Peyer's patch (tissue), 4 donors: ENCODE data around the gene RUNX1. TPM values are rescaled to one million over a fixed set of nuclear protein-coding genes. Genes with fewer than 3 reads are reported as not detected.

ENCODE experiments used
- DNase-seq, 3 donors: peaks; one replicate each; pipeline ENCODE4 v3.0.0-alpha.2; 2017 to 2019
- H3K27ac ChIP-seq, 4 donors: fragments of 200-600 bp; sonication (generic); one replicate each; pipeline ENCODE4 v1.5.1; 2016 to 2019
- H3K27me3 ChIP-seq, 2 donors: fragments of 200-600 bp; sonication (generic); one replicate each; pipeline ENCODE4 v1.5.1; 2019
- H3K36me3 ChIP-seq, 3 donors: fragments of 200-600 bp; sonication (generic); one replicate each; pipeline ENCODE4 v1.5.1; 2016 to 2019
- H3K4me1 ChIP-seq, 4 donors: fragments of 200-600 bp; sonication (generic); one replicate each; pipeline ENCODE4 v1.5.1; 2016 to 2019
- H3K4me3 ChIP-seq, 4 donors: fragments of 200-600 bp; sonication (generic); 1 replicate in 3 of 4; 2 replicates in 1 of 4; pipeline ENCODE4 v1.5.1; 2016 to 2019; ENCODE audit warnings: mild to moderate bottlenecking in 1 of 4
- H3K9me3 ChIP-seq, 4 donors: fragments of 200-600 bp; sonication (generic); one replicate each; pipeline ENCODE4 v1.5.1; 2016 to 2019; ENCODE audit warnings: mild to moderate bottlenecking in 1 of 4
- CTCF ChIP-seq, 6 experiments: fragments of 450-650 bp in 4 of 6; fragments of 200-600 bp in 2 of 6; sonication (generic) in 1 of 6; IDR thresholded peaks; one replicate each; pipeline ENCODE4 v1.5.1; 2017 to 2019; ENCODE audit warnings: antibody characterized with exemption in 6 of 6, mild to moderate bottlenecking in 3 of 6, moderate library complexity in 1 of 6
- POLR2A ChIP-seq, 2 donors: fragments of 450-650 bp; IDR thresholded peaks; one replicate each; pipeline ENCODE4 v1.5.1; 2017; ENCODE audit warnings: antibody characterized with exemption in 2 of 2, mild to moderate bottlenecking in 2 of 2, moderate library complexity in 2 of 2
- total RNA-seq, 4 donors: library from RNA; depleted of rRNA; stranded (reverse); fragments of >200 nt; gene quantifications; one replicate each; pipeline ENCODE4 v1.1.0, GENCODE V29; 2016

Gene RUNX1
- total RNA-seq, 4 donors from 2014 or later = 15.1 to 80.9 (median 24.1) TPM

GRCh38 chr21:34881421-34881820 is 167.7 kb downstream of the RUNX1 start:
- Histone ChIP-seq H3K4me3 (no peak overlapping the region), H3K4me1 (peaks cover 0 to 8% (median 0%) of the 10 kb centered on the region in 4 donors), H3K9me3 (no peaks in the 10 kb centered on the region), H3K27ac (peak overlapping the region in 1 of 4 donors; percentile 93), H3K36me3 (peaks cover 0 to 4% (median 0%) of the 10 kb centered on the region in 3 donors), H3K27me3 (no peaks in the 10 kb centered on the region)
- no peak for DNase-seq
- TF ChIP-seq POLR2A (IDR thresholded peaks at IDR 0.05) (no peak), CTCF (IDR thresholded peaks at IDR 0.05) (no peak)

GRCh38 chr21:34880401-34880800 is 168.7 kb downstream of the RUNX1 start:
- no peak overlapping the region for H3K27ac ChIP-seq
- peaks cover 0 to 4% (median 0%) of the 10 kb centered on the region in 3 donors for H3K36me3 ChIP-seq
- no peak overlapping the region for H3K4me3 ChIP-seq
- TF ChIP-seq CTCF (IDR thresholded peaks at IDR 0.05) (no peak), POLR2A (IDR thresholded peaks at IDR 0.05) (no peak)
- H3K4me1 ChIP-seq = peaks cover 0 to 8% (median 2%) of the 10 kb centered on the region in 4 donors
- DNase-seq = no peak
- H3K27me3 ChIP-seq = no peaks in the 10 kb centered on the region
- H3K9me3 ChIP-seq = no peaks in the 10 kb centered on the region

GRCh38 chr21:34878940-34879339 is 170.2 kb downstream of the RUNX1 start:
- no peak for DNase-seq
- no peaks in the 10 kb centered on the region for H3K27me3 ChIP-seq
- H3K36me3 ChIP-seq = peaks cover 0 to 4% (median 0%) of the 10 kb centered on the region in 3 donors
- H3K4me1 ChIP-seq = peaks cover 0 to 8% (median 2%) of the 10 kb centered on the region in 4 donors
- peak overlapping the region in 1 of 4 donors; percentile 28 for H3K27ac ChIP-seq
- H3K4me3 ChIP-seq = no peak overlapping the region
- H3K9me3 ChIP-seq = no peaks in the 10 kb centered on the region
- TF ChIP-seq CTCF (IDR thresholded peaks at IDR 0.05) = no peak
- TF ChIP-seq POLR2A (IDR thresholded peaks at IDR 0.05) = no peak

GRCh38 chr21:34878501-34878900 is 170.6 kb downstream of the RUNX1 start:
- no peaks in the 10 kb centered on the region for H3K27me3 ChIP-seq
- no peak overlapping the region for H3K4me3 ChIP-seq
- H3K4me1 ChIP-seq = peaks cover 0 to 8% (median 2%) of the 10 kb centered on the region in 4 donors
- no peaks in the 10 kb centered on the region for H3K9me3 ChIP-seq
- H3K36me3 ChIP-seq = peaks cover 0 to 4% (median 0%) of the 10 kb centered on the region in 3 donors
- H3K27ac ChIP-seq = peak overlapping the region in 1 of 4 donors; percentile 28
- DNase-seq = no peak
- TF ChIP-seq CTCF (IDR thresholded peaks at IDR 0.05) (no peak), POLR2A (IDR thresholded peaks at IDR 0.05) (no peak)

- H3K27ac ChIP-seq = peak overlapping the region in 3 of 4 donors; percentile 25 to 36 (median 28)
- no peak overlapping the region for H3K4me3 ChIP-seq
- peak in 2 of 3 donors; percentile 74 to 82 for DNase-seq
Measured at GRCh38 chr21:34877485-34878128, 171.5 kb downstream of the RUNX1 start.

More at GRCh38 chr21:34877485-34878128, 171.5 kb downstream of the RUNX1 start:
- no peaks in the 10 kb centered on the region for H3K27me3 ChIP-seq
- peaks cover 0 to 8% (median 2%) of the 10 kb centered on the region in 4 donors for H3K4me1 ChIP-seq
- H3K36me3 ChIP-seq = peaks cover 0 to 4% (median 0%) of the 10 kb centered on the region in 3 donors
- no peaks in the 10 kb centered on the region for H3K9me3 ChIP-seq
- TF ChIP-seq CTCF (IDR thresholded peaks at IDR 0.05) (no peak), POLR2A (IDR thresholded peaks at IDR 0.05) (no peak)
